Adrenal gland (tissue), 5 donors: Measurements from ENCODE around the gene CARD10.

ENCODE experiments used
- CTCF ChIP-seq, 6 experiments: fragments of 450-650 bp in 4 of 6; fragments of 200-600 bp in 2 of 6; sonication (generic) in 1 of 6; IDR thresholded peaks; 1 replicate in 5 of 6; 2 replicates in 1 of 6; pipeline versions ENCODE4 v1.5.1 to v1.8.0; 2016 to 2021; ENCODE audit warnings: antibody characterized with exemption in 6 of 6, mild to moderate bottlenecking in 2 of 6, moderate library complexity in 1 of 6
- POLR2A ChIP-seq, 2 donors: fragments of 450-650 bp; IDR thresholded peaks; one replicate each; pipeline ENCODE4 v1.6.1; 2017; ENCODE audit warnings: antibody characterized with exemption in 2 of 2, mild to moderate bottlenecking in 2 of 2, moderate library complexity in 1 of 2
- donor health status: DM: no; HTN: no; CAD: no.

- no peak for TF ChIP-seq CTCF (IDR thresholded peaks at IDR 0.05)
- TF ChIP-seq POLR2A (IDR thresholded peaks at IDR 0.05): no peak
Observed at GRCh38 chr22:37562049-37562875, 43.0 kb upstream of the CARD10 start.
